Natural killer cell treated with Interleukin-12 subunit alpha and Interleukin-12 subunit beta and Interleukin-15 and Interleukin-18, amount 100 ng/mL, for 72 hours (primary cell): Measurements from ENCODE around the gene GBP6. TPM values are rescaled to one million over a fixed set of nuclear protein-coding genes. Genes with fewer than 3 reads are reported as not detected.
"Not testable (repeated sequence)": the region's sequence is repeated elsewhere in the genome, so short reads cannot be mapped to it uniquely, and the experiment has no call there.

Experiments
- ATAC-seq, 2 donors: fragments of 150-1000 bp; cut with Tn5 transposase in 1 of 2; sonication (Bioruptor Pico), chemical (Tn5 transposase) in 1 of 2; 2 replicates each; pipeline ENCODE4 v1.10.0; 2021
- DNase-seq: peaks from one replicate; pipeline ENCODE4 v3.0.0; 2022; ENCODE audit warnings: low spot score
- H3K27ac Mint-ChIP-seq, 2 donors: 1 replicate in 1 of 2; 2 replicates in 1 of 2; pipeline ENCODE4 v1.8.0; 2022; ENCODE audit warnings: mixed read lengths in 2 of 2, mild to moderate bottlenecking in 1 of 2, moderate library complexity in 1 of 2
- H3K27me3 Mint-ChIP-seq, 2 donors: 1 replicate in 1 of 2; 2 replicates in 1 of 2; pipeline ENCODE4 v1.8.0; 2022; ENCODE audit warnings: mixed read lengths in 2 of 2
- H3K36me3 Mint-ChIP-seq: one replicate; pipeline ENCODE4 v1.8.0; 2022; ENCODE audit warnings: mixed read lengths
- H3K4me1 Mint-ChIP-seq, 2 donors: 1 replicate in 1 of 2; 2 replicates in 1 of 2; pipeline ENCODE4 v1.8.0; 2022; ENCODE audit warnings: low read depth in 2 of 2, mixed read lengths in 2 of 2, mild to moderate bottlenecking in 1 of 2
- H3K4me3 Mint-ChIP-seq: one replicate; pipeline ENCODE4 v1.8.0; 2022; ENCODE audit warnings: mixed read lengths
- H3K9me3 Mint-ChIP-seq: 2 replicates; pipeline ENCODE4 v1.8.0; 2022; ENCODE audit warnings: mixed read lengths
- total RNA-seq, 2 donors: library from RNA; stranded (reverse); gene quantifications; one replicate each; pipeline ENCODE4 v1.2.3, GENCODE V29; 2022

The GBP6 gene, protein sequence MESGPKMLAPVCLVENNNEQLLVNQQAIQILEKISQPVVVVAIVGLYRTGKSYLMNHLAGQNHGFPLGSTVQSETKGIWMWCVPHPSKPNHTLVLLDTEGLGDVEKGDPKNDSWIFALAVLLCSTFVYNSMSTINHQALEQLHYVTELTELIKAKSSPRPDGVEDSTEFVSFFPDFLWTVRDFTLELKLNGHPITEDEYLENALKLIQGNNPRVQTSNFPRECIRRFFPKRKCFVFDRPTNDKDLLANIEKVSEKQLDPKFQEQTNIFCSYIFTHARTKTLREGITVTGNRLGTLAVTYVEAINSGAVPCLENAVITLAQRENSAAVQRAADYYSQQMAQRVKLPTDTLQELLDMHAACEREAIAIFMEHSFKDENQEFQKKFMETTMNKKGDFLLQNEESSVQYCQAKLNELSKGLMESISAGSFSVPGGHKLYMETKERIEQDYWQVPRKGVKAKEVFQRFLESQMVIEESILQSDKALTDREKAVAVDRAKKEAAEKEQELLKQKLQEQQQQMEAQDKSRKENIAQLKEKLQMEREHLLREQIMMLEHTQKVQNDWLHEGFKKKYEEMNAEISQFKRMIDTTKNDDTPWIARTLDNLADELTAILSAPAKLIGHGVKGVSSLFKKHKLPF
- total RNA-seq, result under 1 TPM; 0.19 to 0.22 TPM

DNA sequence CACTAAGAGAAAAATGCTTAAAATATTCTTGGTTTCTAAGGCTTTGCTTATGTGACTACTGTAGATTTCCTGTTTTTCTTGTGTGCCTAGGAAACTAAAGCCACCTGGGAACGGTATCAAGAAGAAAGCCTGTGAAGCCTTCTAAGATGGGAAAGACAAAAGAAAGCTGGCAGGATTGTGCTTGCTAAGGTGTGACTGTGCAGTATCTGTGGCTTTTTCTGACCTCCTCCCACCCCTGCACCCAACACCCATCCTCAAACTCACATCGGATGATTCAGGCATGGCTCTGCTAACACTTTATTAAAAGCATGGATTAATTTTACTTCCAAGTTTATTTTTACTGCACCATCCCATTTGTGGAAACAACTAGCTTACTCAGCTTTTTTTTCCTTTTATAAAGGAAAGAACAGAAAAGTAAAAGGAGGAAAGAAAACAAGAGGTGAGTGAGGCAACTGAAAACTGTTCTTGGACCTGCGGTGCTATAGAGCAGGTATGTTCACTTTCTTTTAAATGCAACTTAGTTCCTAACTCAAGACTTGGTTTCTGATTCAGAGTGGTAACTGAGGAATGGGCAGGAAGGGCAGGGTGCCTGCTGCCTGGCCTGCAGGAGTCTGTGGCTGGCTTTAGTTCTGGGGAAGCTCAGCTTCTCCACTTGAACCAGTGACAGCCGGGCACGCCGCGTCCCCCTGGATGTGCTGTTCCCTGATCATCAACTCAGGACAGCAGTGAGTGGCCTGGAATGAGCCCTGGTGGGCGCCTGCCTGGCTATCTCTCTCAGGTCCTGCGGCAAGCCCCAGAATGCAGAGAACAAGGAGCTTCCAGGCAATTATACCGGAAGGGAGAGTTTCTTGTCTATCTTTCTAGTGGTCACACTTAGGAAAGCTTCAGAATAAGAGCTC, at the start of gene GBP6:
Gene GBP6 (plus strand): TSS at position 422 of the 899 bp plus-strand sequence. CDS start 4,493 bp downstream, outside the sequence.
- H3K27ac Mint-ChIP-seq, result peak within 1 kb of the TSS; percentile 41 to 79
- H3K4me1 Mint-ChIP-seq, result peaks cover 11 to 17% of the 10 kb centered on the region in 2 donors
- no peaks in the 10 kb centered on the region for H3K9me3 Mint-ChIP-seq
- peaks cover under 1 to 3% of the 10 kb centered on the region in 2 donors for H3K27me3 Mint-ChIP-seq
- peak within 1 kb of the TSS; percentile 49 for H3K4me3 Mint-ChIP-seq
- ATAC-seq (peak in 1 of 2 donors; percentile 62), DNase-seq (no peak)
- H3K36me3 Mint-ChIP-seq, result no peaks in the 10 kb centered on the region

DNA sequence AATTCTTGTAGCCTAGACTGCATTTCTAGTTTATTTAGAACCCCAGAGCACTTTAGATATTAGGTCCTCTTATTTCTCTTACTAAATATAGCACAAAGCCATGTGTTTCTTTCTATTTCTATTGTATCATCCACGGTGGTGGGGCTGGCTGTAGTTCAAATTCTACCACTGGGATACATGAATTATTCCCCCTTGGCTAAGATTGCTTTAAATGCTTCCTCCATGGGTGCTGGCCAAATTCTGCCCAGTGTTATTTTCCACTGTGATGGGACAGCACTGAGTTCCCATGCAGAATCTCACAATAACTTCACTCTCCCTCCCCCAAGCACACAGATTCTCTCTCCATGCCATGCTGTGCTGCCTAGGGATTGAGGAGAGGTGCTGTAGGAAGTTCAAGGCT, 41.5 kb upstream of the GBP6 start:
- H3K27me3 Mint-ChIP-seq, result no peaks in the 10 kb centered on the region
- peaks cover 33% of the 10 kb centered on the region for H3K9me3 Mint-ChIP-seq
- ATAC-seq (no peak), DNase-seq (no peak)
- peak overlapping the region in 1 of 2 donors; percentile 45 for H3K27ac Mint-ChIP-seq
- peaks cover 0 to 18% of the 10 kb centered on the region in 2 donors for H3K4me1 Mint-ChIP-seq
- H3K36me3 Mint-ChIP-seq, result peaks cover 44% of the 10 kb centered on the region
- no peak overlapping the region for H3K4me3 Mint-ChIP-seq

DNA sequence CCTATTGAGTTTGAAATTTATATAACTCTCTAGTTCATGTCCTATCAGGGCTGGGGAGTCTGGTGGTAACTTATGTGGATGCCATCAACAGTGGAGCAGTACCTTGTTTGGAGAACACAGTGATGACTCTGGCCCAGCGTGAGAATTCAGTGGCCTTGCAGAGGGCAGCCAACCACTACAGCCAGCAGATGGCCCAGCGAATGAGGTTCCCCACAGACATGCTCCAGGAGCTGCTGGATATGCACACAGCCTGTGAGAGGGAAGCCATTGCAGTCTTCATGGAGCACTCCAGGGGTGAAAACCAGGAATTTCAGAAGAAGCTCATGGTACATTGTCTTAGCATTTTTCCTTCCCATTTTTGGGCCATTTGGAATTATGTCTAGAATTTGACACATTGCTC, 32.0 kb upstream of the GBP6 start:
- peaks cover 4% of the 10 kb centered on the region for H3K9me3 Mint-ChIP-seq
- H3K27me3 Mint-ChIP-seq, result no peaks in the 10 kb centered on the region
- DNase-seq (no peak), ATAC-seq (no peak)
- H3K36me3 Mint-ChIP-seq, result no peaks in the 10 kb centered on the region
- H3K4me3 Mint-ChIP-seq, result no peak overlapping the region
- peaks cover 0 to 3% of the 10 kb centered on the region in 2 donors for H3K4me1 Mint-ChIP-seq
- H3K27ac Mint-ChIP-seq, result peak overlapping the region in 1 of 2 donors; percentile 8

DNA sequence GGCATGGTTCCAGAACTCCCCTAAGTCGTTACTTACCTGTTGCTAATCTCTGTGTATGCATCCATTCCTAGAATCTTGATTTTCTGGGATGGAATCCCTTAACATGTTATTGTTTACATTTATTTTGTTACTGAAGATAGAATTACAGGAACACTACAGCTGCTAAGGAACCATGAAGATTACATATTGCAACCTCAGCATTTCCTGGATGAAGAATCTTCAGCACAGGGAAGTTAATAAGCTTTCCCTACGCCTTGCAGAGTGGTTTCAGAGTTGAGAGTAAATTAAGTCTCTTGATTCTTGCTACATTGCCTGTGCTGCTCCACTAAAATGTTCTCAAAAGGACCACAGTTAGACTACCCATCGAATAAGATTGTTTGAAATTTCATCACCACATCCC, 31.4 kb upstream of the GBP6 start:
- Mint-ChIP-seq H3K9me3 (peaks cover 4% of the 10 kb centered on the region), H3K36me3 (no peaks in the 10 kb centered on the region), H3K27me3 (no peaks in the 10 kb centered on the region), H3K4me1 (peaks cover 0 to 3% of the 10 kb centered on the region in 2 donors), H3K4me3 (no peak overlapping the region), H3K27ac (peak overlapping the region in 1 of 2 donors; percentile 4)
- no peak for DNase-seq
- no peak for ATAC-seq

DNA sequence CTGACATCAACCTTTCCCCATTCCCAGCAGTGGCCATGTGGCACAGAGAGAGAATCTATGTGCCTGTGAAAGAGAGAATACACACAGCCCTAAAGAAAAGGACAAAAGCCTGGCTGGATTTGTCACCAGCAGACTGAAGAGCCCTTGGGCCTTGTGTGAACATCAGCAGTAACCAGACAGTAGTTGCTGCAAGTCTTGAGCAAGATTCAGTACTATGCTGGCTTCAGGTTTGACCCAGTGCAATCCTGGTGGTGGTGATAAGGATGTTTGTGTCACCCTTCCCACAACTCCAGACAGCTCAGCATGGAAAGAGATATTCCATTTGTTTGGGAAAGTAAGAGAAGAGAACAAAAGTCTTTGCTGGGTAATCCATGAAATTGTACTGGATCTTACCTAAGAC, 28.4 kb upstream of the GBP6 start:
- Mint-ChIP-seq H3K27ac (no peak overlapping the region), H3K36me3 (no peaks in the 10 kb centered on the region), H3K4me3 (no peak overlapping the region)

DNA sequence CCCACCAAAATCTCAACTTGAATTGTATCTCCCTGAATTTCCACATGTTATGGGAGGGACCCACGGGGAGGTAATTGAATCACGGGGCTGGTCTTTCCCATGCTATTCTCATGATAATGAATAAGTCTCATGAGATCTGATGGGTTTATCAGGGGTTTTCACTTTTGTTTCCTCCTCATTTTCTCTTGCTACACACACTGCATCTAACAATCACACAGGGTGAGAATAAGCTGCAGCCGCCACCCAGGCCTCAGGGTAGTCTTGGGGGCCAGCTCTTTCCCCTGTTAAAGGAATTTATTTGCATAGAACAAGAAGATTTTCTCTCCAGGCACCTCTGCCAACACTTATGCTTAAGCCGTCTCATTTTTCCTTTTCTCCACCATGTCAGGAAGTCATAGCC, 26.0 kb upstream of the GBP6 start:
- no peak for ATAC-seq
- Mint-ChIP-seq H3K9me3 (peaks cover 4% of the 10 kb centered on the region), H3K4me3 (no peak overlapping the region), H3K27me3 (no peaks in the 10 kb centered on the region), H3K4me1 (peaks cover 0 to 7% of the 10 kb centered on the region in 2 donors), H3K36me3 (no peaks in the 10 kb centered on the region), H3K27ac (no peak overlapping the region)
- no peak for DNase-seq

More for the DNA sequence above, 28.4 kb upstream of the GBP6 start:
- no peaks in the 10 kb centered on the region for H3K27me3 Mint-ChIP-seq
- DNase-seq, result no peak
- peaks cover 4% of the 10 kb centered on the region for H3K9me3 Mint-ChIP-seq
- ATAC-seq, result no peak
- H3K4me1 Mint-ChIP-seq, result peaks cover 0 to 7% of the 10 kb centered on the region in 2 donors

DNA sequence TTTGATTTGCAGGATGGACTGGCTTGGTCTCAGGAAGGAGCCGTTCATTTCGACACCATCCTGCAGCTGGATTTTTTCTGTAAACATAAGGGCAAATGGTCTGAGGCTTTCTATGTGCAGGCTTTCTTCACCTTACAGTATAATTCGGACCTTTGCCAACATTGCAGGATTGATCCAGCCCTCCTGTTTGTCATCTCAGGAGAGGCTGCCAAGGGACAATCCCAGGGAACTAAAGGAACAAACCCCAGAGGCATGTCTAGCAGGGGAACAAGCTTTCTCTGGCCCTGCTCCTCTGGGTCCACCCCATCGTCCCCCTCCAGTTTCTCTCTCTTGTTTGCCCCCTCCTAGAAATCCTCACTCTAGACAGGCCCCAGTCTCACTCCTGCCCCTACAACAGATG, 24.8 kb upstream of the GBP6 start:
- peaks cover 5% of the 10 kb centered on the region for H3K9me3 Mint-ChIP-seq
- DNase-seq (no peak), ATAC-seq (no peak)
- H3K27me3 Mint-ChIP-seq, result no peaks in the 10 kb centered on the region
- peaks cover 0 to 9% of the 10 kb centered on the region in 2 donors for H3K4me1 Mint-ChIP-seq
- no peak overlapping the region for H3K4me3 Mint-ChIP-seq
- no peaks in the 10 kb centered on the region for H3K36me3 Mint-ChIP-seq
- no peak overlapping the region for H3K27ac Mint-ChIP-seq

DNA sequence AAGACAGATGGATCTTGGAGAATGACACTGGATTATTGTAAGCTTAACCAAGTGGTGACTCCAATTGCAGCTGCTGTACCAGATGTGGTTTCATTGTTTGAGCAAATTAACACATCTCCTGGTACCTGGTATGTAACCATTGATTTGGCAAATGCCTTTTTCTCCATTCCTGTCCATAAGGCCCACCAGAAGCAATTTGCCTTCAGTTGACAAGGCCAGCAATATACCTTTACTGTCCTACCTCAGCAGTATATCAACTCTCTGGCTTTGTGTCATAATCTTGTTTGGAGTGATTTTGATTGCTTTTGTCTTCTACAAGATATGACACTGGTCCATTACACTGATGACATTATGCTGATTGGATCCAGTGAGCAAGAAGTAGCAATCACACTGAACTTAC, 18.4 kb upstream of the GBP6 start:
- peaks cover 0 to 14% of the 10 kb centered on the region in 2 donors for H3K4me1 Mint-ChIP-seq
- not testable (repeated sequence) for DNase-seq, H3K9me3 Mint-ChIP-seq, H3K36me3 Mint-ChIP-seq, ATAC-seq, H3K27me3 Mint-ChIP-seq, H3K27ac Mint-ChIP-seq, H3K4me3 Mint-ChIP-seq

DNA sequence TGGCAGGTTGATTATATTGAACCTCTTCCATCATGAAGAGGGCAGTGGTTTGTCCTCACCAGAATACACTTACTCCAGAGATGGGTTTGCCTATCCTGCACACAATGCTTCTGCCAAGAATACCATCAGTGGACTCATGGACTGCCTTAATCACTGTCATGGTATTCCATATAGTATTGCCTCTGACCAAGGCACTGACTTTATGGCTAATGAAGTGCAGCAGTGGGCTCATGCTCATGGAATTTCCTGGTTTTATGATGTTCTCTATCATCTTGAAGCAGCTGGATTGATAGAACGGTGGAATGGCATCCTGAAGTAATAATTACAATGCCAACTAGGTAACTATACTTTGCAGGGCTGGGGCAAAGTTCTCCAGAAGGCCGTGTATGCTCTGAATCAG, 16.6 kb upstream of the GBP6 start:
- no peak for DNase-seq

DNA sequence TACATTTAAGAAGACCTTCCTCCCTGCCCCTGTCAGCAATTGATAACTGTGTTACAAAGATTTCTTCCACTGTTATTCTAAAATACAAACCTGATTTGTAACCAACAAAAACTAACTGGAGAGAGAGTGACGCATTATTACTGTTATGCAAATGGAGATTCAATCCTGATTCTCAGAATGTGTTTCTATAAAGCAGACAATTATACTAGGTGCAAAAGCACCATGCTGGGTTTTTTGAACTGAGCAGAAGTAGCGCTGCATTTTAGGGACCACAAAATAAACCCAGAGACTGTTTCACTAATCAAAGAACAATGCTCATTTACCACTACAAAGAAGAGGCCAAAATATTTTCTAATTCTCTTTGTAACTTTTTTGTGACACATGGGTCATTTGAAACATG, 13.6 kb upstream of the GBP6 start:
- Mint-ChIP-seq H3K27me3 (no peaks in the 10 kb centered on the region), H3K9me3 (no peaks in the 10 kb centered on the region), H3K4me3 (no peak overlapping the region)

More for the DNA sequence above, 16.6 kb upstream of the GBP6 start:
- Mint-ChIP-seq H3K4me3 (no peak overlapping the region), H3K9me3 (peaks cover 5% of the 10 kb centered on the region), H3K27ac (no peak overlapping the region), H3K36me3 (no peaks in the 10 kb centered on the region), H3K4me1 (peaks cover 9 to 23% of the 10 kb centered on the region in 2 donors), H3K27me3 (no peaks in the 10 kb centered on the region)
- no peak for ATAC-seq

DNA sequence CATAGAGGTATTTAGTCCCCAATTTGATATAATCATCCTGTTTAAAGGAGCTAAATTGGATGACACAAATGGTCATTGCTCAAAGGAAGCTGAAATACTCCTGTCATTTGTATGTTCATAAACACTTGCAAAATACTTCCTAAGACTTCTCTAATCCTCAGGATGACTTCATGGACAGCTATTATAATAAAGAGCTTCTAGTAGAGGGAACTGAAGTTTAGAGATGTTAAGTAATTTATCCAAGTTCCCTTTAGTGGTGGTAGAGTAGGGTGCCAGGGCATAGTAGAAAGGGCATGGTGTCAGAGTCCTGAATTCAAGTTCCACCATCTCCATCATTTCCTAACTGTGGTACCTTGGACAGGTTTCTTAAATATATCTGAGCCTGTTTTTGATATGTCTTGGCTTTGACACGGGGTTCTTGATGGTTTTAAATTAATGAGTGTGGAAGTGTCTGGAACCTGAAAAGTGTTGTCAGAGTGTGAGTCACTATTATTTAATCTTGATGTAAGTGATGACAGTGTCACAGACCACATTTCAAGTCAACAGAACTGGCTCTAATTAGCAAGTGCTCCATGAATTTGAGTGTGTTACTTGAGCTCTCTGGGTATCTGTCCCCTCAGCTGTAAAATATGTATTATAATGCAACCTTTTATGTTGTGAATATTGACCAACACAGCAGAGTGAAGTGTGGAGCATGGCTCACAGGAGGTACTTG, 12.1 kb upstream of the GBP6 start:
- peak; percentile 62 to 64 for ATAC-seq
- peaks cover 26 to 28% of the 10 kb centered on the region in 2 donors for H3K4me1 Mint-ChIP-seq
- no peak overlapping the region for H3K4me3 Mint-ChIP-seq
- no peaks in the 10 kb centered on the region for H3K9me3 Mint-ChIP-seq
- no peaks in the 10 kb centered on the region for H3K36me3 Mint-ChIP-seq
- peak overlapping the region; percentile 22 to 59 for H3K27ac Mint-ChIP-seq
- no peak for DNase-seq
- H3K27me3 Mint-ChIP-seq, result no peaks in the 10 kb centered on the region

More for the DNA sequence above, 13.6 kb upstream of the GBP6 start:
- peaks cover 18 to 23% of the 10 kb centered on the region in 2 donors for H3K4me1 Mint-ChIP-seq
- DNase-seq (no peak), ATAC-seq (no peak)
- H3K27ac Mint-ChIP-seq, result peak overlapping the region in 1 of 2 donors; percentile 40
- no peaks in the 10 kb centered on the region for H3K36me3 Mint-ChIP-seq

DNA sequence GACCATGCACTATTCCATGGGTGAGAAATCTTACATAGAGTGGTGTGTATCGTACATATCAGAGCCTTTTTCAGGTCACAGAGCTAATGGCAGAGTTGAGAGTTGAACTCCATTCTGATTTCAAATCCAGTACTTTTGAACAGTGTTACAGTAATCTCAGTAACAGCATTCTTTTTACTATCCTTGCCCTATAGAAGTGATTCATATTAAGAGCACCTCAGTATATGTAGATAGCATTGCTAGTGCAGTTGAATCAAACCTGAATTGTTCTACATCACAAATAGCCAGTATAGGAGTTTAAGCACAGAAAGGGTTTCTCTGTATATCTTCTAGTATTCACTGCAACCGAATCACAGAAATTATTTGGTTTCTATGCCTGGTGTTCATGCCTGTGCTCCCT, 11.4 kb upstream of the GBP6 start:
- Mint-ChIP-seq H3K4me1 (peaks cover 33 to 34% of the 10 kb centered on the region in 2 donors), H3K9me3 (no peaks in the 10 kb centered on the region), H3K4me3 (no peak overlapping the region), H3K27me3 (no peaks in the 10 kb centered on the region), H3K27ac (peak overlapping the region; percentile 22 to 59), H3K36me3 (no peaks in the 10 kb centered on the region)
- no peak for DNase-seq
- peak in 1 of 2 donors; percentile 43 for ATAC-seq

DNA sequence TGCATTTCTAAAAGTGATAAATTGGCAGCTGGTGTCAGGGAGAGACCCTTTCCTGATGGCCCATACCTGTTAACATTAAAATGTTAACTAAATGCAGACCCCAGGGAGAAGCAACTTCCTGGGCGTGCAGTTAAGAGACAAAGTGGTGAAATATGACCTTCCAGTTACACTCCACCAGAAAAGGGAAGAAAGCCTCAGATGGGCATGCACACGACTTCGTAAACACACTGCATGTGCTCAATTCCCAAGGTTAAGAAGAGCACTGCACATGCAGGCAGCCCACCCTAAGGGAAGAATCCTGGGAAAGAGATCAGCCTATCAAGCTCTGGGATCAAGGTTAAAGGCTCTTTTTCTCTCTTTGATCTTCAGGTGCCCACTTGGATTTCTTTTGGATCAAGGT, 9.7 kb upstream of the GBP6 start:
- Mint-ChIP-seq H3K27ac (peak overlapping the region in 1 of 2 donors; percentile 38), H3K4me3 (no peak overlapping the region), H3K4me1 (peaks cover 45% of the 10 kb centered on the region in 2 donors)

More for the DNA sequence above, 9.7 kb upstream of the GBP6 start:
- Mint-ChIP-seq H3K9me3 (no peaks in the 10 kb centered on the region), H3K27me3 (no peaks in the 10 kb centered on the region), H3K36me3 (no peaks in the 10 kb centered on the region)
- ATAC-seq (no peak), DNase-seq (no peak)
